Measurements from ENCODE around the gene CELF6.

- TF ChIP-seq, protein P1, sequence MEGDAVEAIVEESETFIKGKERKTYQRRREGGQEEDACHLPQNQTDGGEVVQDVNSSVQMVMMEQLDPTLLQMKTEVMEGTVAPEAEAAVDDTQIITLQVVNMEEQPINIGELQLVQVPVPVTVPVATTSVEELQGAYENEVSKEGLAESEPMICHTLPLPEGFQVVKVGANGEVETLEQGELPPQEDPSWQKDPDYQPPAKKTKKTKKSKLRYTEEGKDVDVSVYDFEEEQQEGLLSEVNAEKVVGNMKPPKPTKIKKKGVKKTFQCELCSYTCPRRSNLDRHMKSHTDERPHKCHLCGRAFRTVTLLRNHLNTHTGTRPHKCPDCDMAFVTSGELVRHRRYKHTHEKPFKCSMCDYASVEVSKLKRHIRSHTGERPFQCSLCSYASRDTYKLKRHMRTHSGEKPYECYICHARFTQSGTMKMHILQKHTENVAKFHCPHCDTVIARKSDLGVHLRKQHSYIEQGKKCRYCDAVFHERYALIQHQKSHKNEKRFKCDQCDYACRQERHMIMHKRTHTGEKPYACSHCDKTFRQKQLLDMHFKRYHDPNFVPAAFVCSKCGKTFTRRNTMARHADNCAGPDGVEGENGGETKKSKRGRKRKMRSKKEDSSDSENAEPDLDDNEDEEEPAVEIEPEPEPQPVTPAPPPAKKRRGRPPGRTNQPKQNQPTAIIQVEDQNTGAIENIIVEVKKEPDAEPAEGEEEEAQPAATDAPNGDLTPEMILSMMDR (conservative IDR thresholded peaks at IDR 0.05 in 1 of 2, IDR thresholded peaks at IDR 0.05 in 1 of 2; ENCODE audit: low read depth in 1 of 2, low read length in 2 of 2): no peak
- no peak for TF ChIP-seq EZH2 (IDR thresholded peaks at IDR 0.05; ENCODE audit: low read length, missing control alignments)
Observed at GRCh38 chr15:72354496-72354895, 34.5 kb upstream of the CELF6 start.
